CD4-positive, alpha-beta T cell (primary cell): Measurements from ENCODE around the gene GPR42. TPM values are rescaled to one million over a fixed set of nuclear protein-coding genes. Genes with fewer than 3 reads are reported as not detected.

Source experiments
- ATAC-seq: fragments of 200-7000 bp; cut with Tn5 transposase; one replicate; pipeline ENCODE4 v1.10.0; 2022; ENCODE audit warnings: mild to moderate bottlenecking; ENCODE audit not compliant: poor library complexity
- CTCF ChIA-PET: fragments of 350-600 bp; sonication (Branson Sonifier 250); formaldehyde crosslinking; loops from one replicate; lab custom pipeline; 2021; ENCODE audit warnings: antibody characterized with exemption, inconsistent platforms; lab: Charles Lee
- POLR2A ChIA-PET: fragments of 350-600 bp; sonication (Branson Sonifier 250); formaldehyde crosslinking; loops from one replicate; lab custom pipeline; 2021; ENCODE audit warnings: antibody characterized with exemption, inconsistent platforms; lab: Charles Lee
- DNase-seq, 14 experiments: peaks; one replicate each; pipeline ENCODE4 v3.0.0-alpha.2; 2013 to 2020; ENCODE audit warnings: mixed read lengths in 2 of 14
- H3K27ac ChIP-seq, 2 donors: one replicate each; pipeline versions ENCODE4 v1.5.1 to v1.7.0; 2013; ENCODE audit warnings: low read length in 2 of 2, low read depth in 1 of 2, mild to moderate bottlenecking in 1 of 2
- H3K27me3 ChIP-seq, 2 experiments: 1 replicate in 1 of 2; 2 replicates in 1 of 2; pipeline versions ENCODE4 v1.6.1 to v1.7.0; 2013; ENCODE audit warnings: low read length in 2 of 2, control low read depth in 1 of 2, mild to moderate bottlenecking in 1 of 2, moderate library complexity in 1 of 2; ENCODE audit not compliant: insufficient read depth in 2 of 2, control insufficient read depth in 1 of 2
- H3K36me3 ChIP-seq: one replicate; pipeline ENCODE4 v1.6.1; 2013; ENCODE audit warnings: low read length, control low read depth; ENCODE audit not compliant: insufficient read depth
- H3K4me1 ChIP-seq: one replicate; pipeline ENCODE4 v1.6.1; 2013; ENCODE audit warnings: low read length, control low read depth; ENCODE audit not compliant: insufficient read depth
- H3K4me3 ChIP-seq: one replicate; pipeline ENCODE4 v1.5.1; 2013; ENCODE audit warnings: mild to moderate bottlenecking, low read length, moderate library complexity
- H3K9me3 ChIP-seq, 2 experiments: 1 replicate in 1 of 2; 2 replicates in 1 of 2; pipeline versions ENCODE4 v1.6.1 to v1.7.0; 2013; ENCODE audit warnings: low read length in 2 of 2, mild to moderate bottlenecking in 2 of 2, control low read depth in 1 of 2, moderate library complexity in 1 of 2; ENCODE audit not compliant: control insufficient read depth in 1 of 2, insufficient read depth in 1 of 2
- H3K27ac Mint-ChIP-seq: one replicate; pipeline ENCODE4 v1.8.0; 2020; ENCODE audit warnings: mixed read lengths
- H3K27me3 Mint-ChIP-seq: one replicate; pipeline ENCODE4 v1.8.0; 2021; ENCODE audit warnings: mixed read lengths
- H3K36me3 Mint-ChIP-seq: one replicate; pipeline ENCODE4 v1.8.0; 2021; ENCODE audit warnings: low read depth, mixed read lengths
- H3K4me1 Mint-ChIP-seq: one replicate; pipeline ENCODE4 v1.8.0; 2021; ENCODE audit warnings: low read depth, mixed read lengths
- H3K4me3 Mint-ChIP-seq: one replicate; pipeline ENCODE4 v1.8.0; 2020; ENCODE audit warnings: mild to moderate bottlenecking, mixed read lengths
- H3K9me3 Mint-ChIP-seq: one replicate; pipeline ENCODE4 v1.8.0; 2020; ENCODE audit warnings: mixed read lengths
- intact Hi-C, 2 experiments: fragments of 100-400 bp; cut with DNase I in 1 of 2; cut with micrococcal nuclease in 1 of 2; formaldehyde crosslinking; loops; one replicate each; pipeline versions ENCODE4 v1.15.1 to v1.9.0; 2023 to 2025; cut with DNase I, micrococcal nuclease
- total RNA-seq, 174 experiments: library from RNA in 2 of 174; stranded (reverse) in 2 of 174; gene quantifications; one replicate each; pipeline ENCODE4 v1.2.3 and lab custom pipeline; 2021 to 2026
- TF ChIP-seq, protein P1 (sequence below): fragments of 200-600 bp; IDR thresholded peaks from one replicate; pipeline ENCODE4 v1.8.0; 2022; ENCODE audit warnings: antibody characterized with exemption, mild to moderate bottlenecking

The GPR42 gene
- total RNA-seq, 2 experiments from 2014 or later: 0.14 TPM; not detected in 1

DNA sequence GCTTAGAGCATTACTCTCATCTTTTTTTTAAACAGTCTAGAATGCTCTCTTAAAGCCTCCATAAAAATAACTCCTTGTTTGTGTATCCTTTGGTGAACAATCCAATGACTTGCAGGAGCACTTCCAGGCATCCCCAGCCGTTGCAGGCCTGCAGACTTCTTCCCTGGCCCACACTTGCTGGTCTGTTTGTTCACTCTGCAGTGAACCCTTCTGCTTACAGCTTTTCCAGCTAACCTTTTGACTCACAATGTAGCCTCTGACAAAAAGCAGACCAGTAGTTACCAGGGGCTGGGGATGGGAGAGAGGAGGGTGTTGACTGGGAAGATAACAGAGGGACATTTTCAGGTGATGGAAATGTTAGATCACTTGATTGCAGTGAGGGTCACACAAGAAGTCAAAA, 9.1 kb downstream of the GPR42 start:
- Histone ChIP-seq H3K27ac (no peak overlapping the region), H3K4me1 (no peaks in the 10 kb centered on the region), H3K27me3 (no peaks in the 10 kb centered on the region), H3K4me3 (no peak overlapping the region), H3K36me3 (no peaks in the 10 kb centered on the region), H3K9me3 (peaks cover 0 to 2% of the 10 kb centered on the region in 2 experiments)
- no peak for DNase-seq
- peaks cover 19% of the 10 kb centered on the region for H3K27me3 Mint-ChIP-seq
- POLR2A ChIA-PET: no interaction called here
- no peak overlapping the region for H3K27ac Mint-ChIP-seq
- H3K36me3 Mint-ChIP-seq: no peaks in the 10 kb centered on the region
- H3K4me1 Mint-ChIP-seq: no peaks in the 10 kb centered on the region
- TF ChIP-seq, protein P1, sequence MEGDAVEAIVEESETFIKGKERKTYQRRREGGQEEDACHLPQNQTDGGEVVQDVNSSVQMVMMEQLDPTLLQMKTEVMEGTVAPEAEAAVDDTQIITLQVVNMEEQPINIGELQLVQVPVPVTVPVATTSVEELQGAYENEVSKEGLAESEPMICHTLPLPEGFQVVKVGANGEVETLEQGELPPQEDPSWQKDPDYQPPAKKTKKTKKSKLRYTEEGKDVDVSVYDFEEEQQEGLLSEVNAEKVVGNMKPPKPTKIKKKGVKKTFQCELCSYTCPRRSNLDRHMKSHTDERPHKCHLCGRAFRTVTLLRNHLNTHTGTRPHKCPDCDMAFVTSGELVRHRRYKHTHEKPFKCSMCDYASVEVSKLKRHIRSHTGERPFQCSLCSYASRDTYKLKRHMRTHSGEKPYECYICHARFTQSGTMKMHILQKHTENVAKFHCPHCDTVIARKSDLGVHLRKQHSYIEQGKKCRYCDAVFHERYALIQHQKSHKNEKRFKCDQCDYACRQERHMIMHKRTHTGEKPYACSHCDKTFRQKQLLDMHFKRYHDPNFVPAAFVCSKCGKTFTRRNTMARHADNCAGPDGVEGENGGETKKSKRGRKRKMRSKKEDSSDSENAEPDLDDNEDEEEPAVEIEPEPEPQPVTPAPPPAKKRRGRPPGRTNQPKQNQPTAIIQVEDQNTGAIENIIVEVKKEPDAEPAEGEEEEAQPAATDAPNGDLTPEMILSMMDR: no peak
- CTCF ChIA-PET: no interaction called here
- H3K4me3 Mint-ChIP-seq: no peak overlapping the region
- intact Hi-C loops: no loop called here
- ATAC-seq: no peak
- H3K9me3 Mint-ChIP-seq: peaks cover 5% of the 10 kb centered on the region

DNA sequence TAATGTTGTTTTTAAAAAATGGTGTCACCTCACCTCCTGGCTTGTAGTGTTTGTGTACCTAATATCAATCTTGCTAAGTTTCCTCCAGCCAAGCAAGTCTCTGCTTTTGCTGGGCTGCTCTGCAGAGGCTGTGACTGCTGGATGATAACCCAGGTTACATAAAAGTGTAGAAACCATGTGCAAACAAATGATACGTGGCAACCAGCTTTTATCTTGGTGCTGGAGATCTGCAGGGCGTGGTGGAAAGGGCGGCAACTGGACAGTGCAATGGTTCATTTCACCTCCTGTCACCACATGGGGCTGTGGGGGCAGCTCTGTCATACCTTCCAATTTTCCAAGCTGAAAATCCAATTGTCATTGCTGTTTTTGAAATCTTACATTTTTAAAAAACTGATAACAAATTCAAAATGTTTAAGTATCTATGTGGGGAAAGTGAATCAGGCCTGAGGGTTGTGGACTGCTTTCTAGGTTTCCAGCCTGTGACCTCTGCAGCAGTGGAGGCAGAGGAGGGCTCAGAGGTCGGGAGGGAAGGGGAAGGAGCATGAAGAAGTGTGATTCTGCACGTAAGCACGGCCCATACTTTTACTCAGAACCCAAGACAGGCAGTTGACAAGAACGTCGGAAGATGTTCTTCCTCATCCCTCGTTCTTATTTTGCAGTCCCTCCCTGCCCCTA, 9.7 kb downstream of the GPR42 start:
- Histone ChIP-seq H3K4me1 (no peaks in the 10 kb centered on the region), H3K27me3 (no peaks in the 10 kb centered on the region), H3K9me3 (peaks cover 0 to 5% of the 10 kb centered on the region in 2 experiments), H3K4me3 (no peak overlapping the region), H3K36me3 (no peaks in the 10 kb centered on the region), H3K27ac (no peak overlapping the region)
- ChIA-PET CTCF (no interaction called here), POLR2A (no interaction called here)
- TF ChIP-seq, protein P1: no peak
- Mint-ChIP-seq H3K36me3 (no peaks in the 10 kb centered on the region), H3K9me3 (peaks cover 5% of the 10 kb centered on the region), H3K27ac (no peak overlapping the region), H3K27me3 (peaks cover 19% of the 10 kb centered on the region), H3K4me1 (no peaks in the 10 kb centered on the region), H3K4me3 (no peak overlapping the region)
- ATAC-seq: no peak
- DNase-seq: no peak
- intact Hi-C loops: no loop called here

DNA sequence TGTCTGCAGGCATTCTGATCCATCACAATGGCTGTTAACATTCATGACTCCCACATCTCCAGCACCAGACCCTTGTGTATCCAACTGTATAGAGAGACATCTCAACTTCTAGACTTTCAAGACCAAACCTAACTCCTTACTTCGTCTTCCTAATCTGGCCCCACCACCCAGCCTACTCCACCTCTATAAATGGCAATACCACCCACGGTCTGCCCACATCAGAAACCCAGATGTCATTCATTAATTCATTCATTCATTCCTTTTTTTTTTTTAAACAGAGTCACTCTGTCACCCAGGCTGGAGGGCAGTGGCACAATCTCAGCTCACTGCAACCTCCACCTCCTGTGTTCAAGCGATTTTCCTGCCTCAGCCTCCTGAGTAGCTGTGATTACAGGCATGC, 10.4 kb downstream of the GPR42 start:
- POLR2A ChIA-PET: no interaction called here
- peaks cover 0 to 12% of the 10 kb centered on the region in 2 experiments for H3K9me3 ChIP-seq
- TF ChIP-seq, protein P1: no peak
- H3K36me3 ChIP-seq: no peaks in the 10 kb centered on the region
- DNase-seq (no peak), ATAC-seq (no peak)
- peaks cover 1% of the 10 kb centered on the region for H3K36me3 Mint-ChIP-seq
- no peaks in the 10 kb centered on the region for H3K27me3 ChIP-seq
- H3K27ac ChIP-seq: no peak overlapping the region
- no peaks in the 10 kb centered on the region for H3K4me1 ChIP-seq
- H3K4me3 ChIP-seq: no peak overlapping the region
- peaks cover 5% of the 10 kb centered on the region for H3K9me3 Mint-ChIP-seq
- no peaks in the 10 kb centered on the region for H3K4me1 Mint-ChIP-seq
- intact Hi-C loops: no loop called here
- H3K27ac Mint-ChIP-seq: no peak overlapping the region
- H3K4me3 Mint-ChIP-seq: no peak overlapping the region
- H3K27me3 Mint-ChIP-seq: peaks cover 13% of the 10 kb centered on the region
- CTCF ChIA-PET: no interaction called here
